ENCODE data around the gene STYX.
"Not testable (repeated sequence)": the region's sequence is repeated elsewhere in the genome, so short reads cannot be mapped to it uniquely, and the experiment has no call there.

Gene STYX

GRCh38 chr14:52729925-52730708, at the start of gene STYX:
TSS of gene STYX (plus strand) at chr14:52730166. CDS start at chr14:52730475, 309 bp downstream.
- peak; percentile 99 for DNase-seq

GRCh38 chr14:52683985-52684520, 45.9 kb upstream of the STYX start:
- DNase-seq: no peak

GRCh38 chr14:52686176-52686575, 43.8 kb upstream of the STYX start:
- DNase-seq: no peak

- DNase-seq: no peak
Measured at GRCh38 chr14:52690983-52691760, 38.8 kb upstream of the STYX start.

DNA sequence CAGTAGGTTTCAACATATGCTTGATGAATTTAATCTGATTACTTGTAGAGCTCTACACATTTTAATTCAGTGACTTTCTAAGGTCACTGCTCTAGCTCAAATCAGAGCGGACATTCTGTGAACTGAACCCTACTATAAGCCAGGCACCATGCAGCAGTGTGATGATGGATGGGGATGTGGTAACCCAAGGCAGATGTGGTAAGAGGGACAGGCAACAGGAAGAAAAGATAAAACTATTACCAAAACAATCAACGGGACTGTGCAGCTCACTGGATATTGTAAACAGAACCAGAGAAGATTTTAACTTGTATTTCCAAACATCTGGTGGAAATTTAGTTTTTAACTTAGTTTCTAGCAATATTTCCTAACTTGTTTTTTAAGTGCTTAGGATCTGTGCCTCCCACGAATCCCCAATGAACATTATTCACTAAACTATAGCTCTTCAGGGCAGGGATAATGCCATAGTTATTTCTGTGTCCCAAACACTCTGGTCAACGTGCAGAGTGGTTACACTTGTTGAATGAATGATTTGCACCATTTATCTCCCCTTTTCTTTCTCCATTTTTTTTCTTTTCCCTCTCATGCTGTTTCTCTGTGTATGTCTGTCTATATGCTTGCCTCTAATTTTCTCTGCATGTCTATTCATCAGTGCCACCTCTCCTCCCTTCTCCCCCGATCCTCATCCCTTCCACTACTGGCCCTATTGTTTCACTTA, 37.6 kb upstream of the STYX start:
- DNase-seq: peak; percentile 35

DNA sequence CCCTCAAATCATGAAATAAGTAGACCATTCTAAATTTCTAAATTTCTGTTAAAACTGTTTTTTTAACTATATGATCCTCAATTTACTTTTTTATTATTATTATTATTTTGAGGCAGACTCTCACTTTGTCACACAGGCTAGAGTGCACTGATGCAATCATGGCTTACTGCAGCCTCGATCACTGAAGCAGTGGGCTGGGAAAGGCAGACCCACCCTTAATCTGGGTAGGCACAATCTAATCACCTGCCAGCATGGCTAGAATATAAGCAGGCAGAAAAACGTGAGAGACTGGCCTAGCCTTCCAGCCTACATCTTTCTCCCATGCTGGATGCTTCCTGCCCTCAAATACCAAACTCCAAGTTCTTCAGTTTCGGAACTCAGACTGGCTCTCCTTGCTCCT, 36.9 kb upstream of the STYX start:
- DNase-seq: no peak

GRCh38 chr14:52693532-52693931, 36.4 kb upstream of the STYX start:
- DNase-seq: no peak

DNA sequence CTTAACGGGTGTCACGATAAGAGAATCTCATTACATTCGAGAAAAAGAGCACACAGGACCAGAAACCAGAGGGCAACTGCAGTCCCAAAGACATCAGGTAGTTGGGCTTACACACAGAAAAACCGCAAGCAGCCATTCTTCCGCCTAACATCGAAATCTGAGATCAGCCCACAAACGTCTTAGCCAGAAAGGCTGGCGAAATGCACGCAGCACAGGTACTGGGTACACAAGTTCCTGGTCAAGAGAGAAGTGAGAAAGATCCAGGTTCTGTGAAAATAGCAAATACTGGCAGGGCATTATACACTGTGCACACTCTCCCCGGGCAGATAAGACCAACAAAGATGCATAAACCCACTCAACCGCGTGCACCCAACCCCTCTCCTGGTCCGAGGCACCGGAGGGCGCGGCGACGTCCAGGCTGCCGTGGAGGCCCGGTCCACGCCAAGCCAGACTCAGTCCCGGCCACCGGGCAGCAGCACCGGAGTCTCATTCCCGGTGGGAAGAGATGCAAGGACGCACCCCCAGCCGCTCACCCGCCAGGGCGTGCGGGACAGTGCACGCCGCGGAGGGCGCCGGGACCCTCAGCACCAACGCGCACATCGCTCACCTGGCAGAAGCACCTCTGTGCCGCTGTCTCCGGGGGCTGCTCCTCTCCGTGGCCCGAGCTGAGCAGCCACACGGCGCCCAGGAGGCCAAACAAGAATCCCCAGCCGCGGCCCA, 35.0 kb upstream of the STYX start:
- peak; percentile 72 for DNase-seq

DNA sequence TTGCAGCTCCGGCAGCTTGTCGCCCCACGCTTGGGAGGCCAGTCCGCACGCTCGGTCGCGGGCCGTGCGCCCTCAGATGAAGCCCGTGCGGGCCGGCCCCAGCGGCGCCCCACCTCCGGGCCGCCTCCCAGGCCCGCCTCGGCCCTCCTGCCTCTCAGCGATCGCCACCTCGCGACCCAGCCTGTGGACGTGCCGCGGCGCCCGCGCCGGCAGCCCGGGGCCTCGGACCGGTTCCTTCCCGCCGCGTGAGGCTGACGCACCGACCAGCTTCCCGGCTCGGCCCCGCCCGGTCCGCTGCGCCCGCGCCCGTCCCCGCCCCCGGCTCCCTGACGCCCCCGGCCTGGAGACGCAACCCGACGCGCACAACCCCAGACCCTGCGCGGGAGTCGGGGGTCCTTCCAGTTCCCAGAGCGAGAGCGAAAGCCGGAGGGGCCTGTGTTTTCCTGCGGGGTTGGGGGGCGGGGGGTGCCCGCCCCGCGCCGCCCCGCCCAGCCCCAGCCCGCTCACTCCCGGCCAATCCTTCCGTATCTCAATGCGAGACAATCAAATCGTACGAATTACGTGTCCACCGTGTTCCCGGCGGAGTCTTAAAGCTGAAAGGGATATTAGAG, 34.4 kb upstream of the STYX start, which contains the start of gene ERO1A:
TSS of gene ERO1A (minus strand) at position 78 of the 611 bp plus-strand sequence. CDS start at position 1, 77 bp downstream.
- peak; percentile 71 for DNase-seq

GRCh38 chr14:52700701-52701172, 29.2 kb upstream of the STYX start:
- no peak for DNase-seq

GRCh38 chr14:52701223-52701622, 28.7 kb upstream of the STYX start:
- no peak for DNase-seq

DNA sequence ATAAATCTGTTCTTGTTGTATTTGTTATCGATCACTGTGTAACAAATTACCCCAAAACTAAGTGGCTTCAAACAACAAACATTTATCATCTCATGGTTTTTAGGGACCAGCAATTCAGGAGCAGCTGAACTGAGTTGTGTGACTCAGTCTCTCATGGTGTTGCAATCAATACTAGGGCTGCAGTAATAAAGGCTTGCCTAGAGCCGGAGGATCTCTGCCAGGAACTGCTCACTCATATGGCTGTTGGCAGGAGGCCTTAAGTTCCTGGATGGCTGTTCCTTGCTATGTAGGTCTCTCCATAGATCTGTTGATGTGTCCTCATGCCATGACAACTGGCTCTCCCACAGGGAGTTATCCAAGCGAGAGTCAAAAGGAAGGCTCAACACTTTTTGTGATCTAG, 26.7 kb upstream of the STYX start:
- DNase-seq: no peak

DNA sequence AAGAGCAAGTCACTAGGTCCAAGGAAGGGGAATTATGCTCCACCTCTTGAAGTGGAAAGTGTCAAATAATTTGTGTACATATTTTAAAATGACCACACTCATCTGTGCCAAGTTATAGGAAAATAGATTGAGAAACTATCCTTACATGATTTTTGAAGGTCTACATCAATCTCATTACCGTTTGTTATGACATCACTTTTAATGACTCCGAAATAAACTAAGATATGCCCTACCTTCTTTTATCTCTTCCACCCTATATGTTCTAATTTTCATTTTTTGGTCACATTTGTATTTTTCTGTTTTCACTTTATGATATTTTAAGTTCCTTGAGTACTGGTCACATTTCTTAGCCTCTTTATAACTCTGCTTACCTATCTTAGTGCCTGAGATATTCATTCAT, 26.3 kb upstream of the STYX start:
- DNase-seq: no peak

DNA sequence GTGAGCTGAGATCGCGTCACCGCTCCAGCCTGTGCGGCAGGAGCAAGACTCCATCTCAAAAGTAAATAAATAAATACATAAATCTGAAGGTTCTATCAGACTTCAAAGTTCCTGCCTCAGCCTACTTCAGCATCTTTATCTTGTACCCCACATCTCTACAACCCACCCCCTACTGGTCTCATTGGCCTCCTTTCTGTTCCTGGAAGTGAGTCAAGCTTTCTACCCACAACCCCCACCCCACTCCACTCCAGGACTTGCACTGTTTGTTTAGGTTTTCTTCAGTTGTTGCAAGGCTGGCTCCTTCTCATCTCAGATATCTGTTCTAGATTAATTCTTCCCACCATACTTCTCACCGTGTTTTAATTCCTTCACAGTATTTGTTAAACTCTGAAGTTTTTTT, 23.7 kb upstream of the STYX start:
- DNase-seq: peak; percentile 62

- peak; percentile 98 for DNase-seq
Measured at GRCh38 chr14:52706724-52707706, 23.0 kb upstream of the STYX start, which contains the start of gene PSMC6. TSS of gene PSMC6 (plus strand) at chr14:52707200. CDS start at chr14:52707220, 20 bp downstream.

GRCh38 chr14:52711666-52712065, 18.3 kb upstream of the STYX start:
- no peak for DNase-seq

GRCh38 chr14:52716155-52716554, 13.8 kb upstream of the STYX start:
- DNase-seq: no peak

GRCh38 chr14:52723514-52724359, 6.2 kb upstream of the STYX start:
- no peak for DNase-seq

DNA sequence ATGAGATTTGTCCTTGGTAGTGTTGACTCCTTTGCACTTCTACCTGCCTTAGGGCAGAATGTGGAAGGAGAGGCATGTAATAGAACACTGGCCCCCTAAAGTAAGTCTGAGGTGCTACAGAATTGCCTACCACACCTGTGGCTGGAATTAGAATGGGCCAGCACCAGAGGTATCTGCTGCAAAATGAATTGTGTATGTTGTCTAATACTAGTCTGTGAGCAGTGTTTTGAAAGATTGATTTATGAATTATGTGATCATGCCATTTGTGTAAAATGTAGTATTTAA, 5.7 kb upstream of the STYX start:
- no peak for DNase-seq

- DNase-seq: not testable (repeated sequence)
Measured at GRCh38 chr14:52727509-52727908, 2.5 kb upstream of the STYX start.
